ENCODE measurements around the gene VTI1A. TPM values are rescaled to one million over a fixed set of nuclear protein-coding genes. Genes with fewer than 3 reads are reported as not detected.

Gene VTI1A
- 9.6 and 15.3 TPM in 2 replicates for total RNA-seq

GRCh38 chr10:112446855-112447619 lies at the start of gene VTI1A, which contains the start of gene ZDHHC6:
VTI1A (plus strand) TSS chr10:112447215; CDS start chr10:112447374, 159 bp downstream.
ZDHHC6 (minus strand) TSS chr10:112446914; CDS start chr10:112445436, 1,478 bp downstream.

Other genes starting within 250 kb of the VTI1A start
- gene TECTB, start 163.8 kb upstream of the VTI1A start, total RNA-seq: not detected in 2 replicates
- 8.1 and 9.6 TPM in 2 replicates for gene ACSL5, start 73.1 kb upstream of the VTI1A start, total RNA-seq
- gene ZDHHC6, start 301 bp upstream of the VTI1A start, total RNA-seq: 15.6 and 17.0 TPM in 2 replicates

Measured in cardiac atrium fibroblast (primary cell).